ENCODE results near the gene ZNF436. TPM values are rescaled to one million over a fixed set of nuclear protein-coding genes. Genes with fewer than 3 reads are reported as not detected.
A peak's percentile ranks its signal among the peaks of the same experiment; 100 is the strongest.

Gene ZNF436
- total and polyA plus RNA-seq, 2 of the 8 experiments (the other 6 are each of a cell fraction or from before 2014, with no cell fraction given): 0.65 to 1.8 TPM

DNA sequence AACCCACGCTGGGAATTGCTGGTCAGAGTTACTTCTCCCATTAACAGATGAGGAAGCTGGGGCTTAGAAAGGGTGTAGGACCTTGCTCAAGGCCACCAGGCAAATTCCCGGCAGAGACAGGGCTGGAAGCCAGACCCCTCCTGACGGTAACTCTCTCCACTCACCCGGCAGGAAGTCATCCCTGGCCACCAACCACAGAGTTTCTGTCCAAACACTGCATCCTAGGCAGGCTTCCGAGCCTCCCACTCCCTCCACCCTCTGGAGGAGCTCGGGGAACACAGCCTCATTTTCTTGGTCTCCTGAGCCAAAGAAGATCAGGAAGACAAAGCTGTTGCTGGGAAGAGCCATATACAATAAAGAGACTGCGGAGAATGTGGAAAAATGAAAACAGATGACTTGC lies 25.0 kb upstream of the ZNF436 start:
- H3K23me2 ChIP-seq (ENCODE audit: low read depth, low read length): peaks cover 10% of the 10 kb centered on the region
- no peak overlapping the region for H2BK12ac ChIP-seq (ENCODE audit: low read depth, low read length)
- H3K79me2 ChIP-seq (ENCODE audit: control insufficient read depth in 1 of 2, insufficient read depth in 2 of 2, low read length in 2 of 2): no peaks in the 10 kb centered on the region
- H3K4me2 ChIP-seq (ENCODE audit: insufficient read depth in 1 of 2, low read depth in 2 of 2, low read length in 2 of 2): peak overlapping the region; percentile 22 to 24; a peak in 1 of 4 replicates
- no peak overlapping the region for H4K91ac ChIP-seq (replicated peaks; ENCODE audit: insufficient read length, low read length)
- H3K4me1 ChIP-seq (replicated peaks in 1 of 4; ENCODE audit: control insufficient read depth in 3 of 4, insufficient read depth in 4 of 4, low read length in 3 of 4): peaks cover 0 to 10% (median 4%) of the 10 kb centered on the region in 4 experiments; a peak in 6 of 7 replicates
- H3K27ac ChIP-seq (ENCODE audit: low read depth, low read length): no peak overlapping the region
- no peak overlapping the region for H3K9ac ChIP-seq (replicated peaks in 1 of 4; ENCODE audit: extremely low read depth in 1 of 4, low read depth in 3 of 4, low read length in 3 of 4)
- TF ChIP-seq POU5F1 (IDR thresholded peaks at IDR 0.05; ENCODE audit: low read depth, low read length) (no peak), SIX5 (IDR thresholded peaks at IDR 0.05; ENCODE audit: low read depth, low read length) (no peak), RAD21 (IDR thresholded peaks at IDR 0.05 in 1 of 2, conservative IDR thresholded peaks at IDR 0.05 in 1 of 2; ENCODE audit: low read depth in 2 of 2, low read length in 2 of 2) (0 out of 4 replicates have a peak, but pooled peaks of 1 of the 2 experiments have one; percentile 4), TAF7 (optimal IDR thresholded peaks at IDR 0.05; ENCODE audit: borderline replicate concordance, low read depth, low read length) (no peak), BRCA1 (IDR thresholded peaks at IDR 0.05; ENCODE audit: low read depth, low read length) (no peak)
- H2BK15ac ChIP-seq (ENCODE audit: low read length): no peak overlapping the region
- H4K8ac ChIP-seq (ENCODE audit: extremely low read depth, insufficient read depth, low read length): no peak overlapping the region
- peak overlapping the region in 1 of 4 experiments; percentile 2; a peak in 1 of 8 replicates for H3K4me3 ChIP-seq (ENCODE audit: extremely low read depth in 1 of 4, insufficient read depth in 2 of 4, low read depth in 3 of 4, low read length in 4 of 4)
- H3K56ac ChIP-seq (replicated peaks; ENCODE audit: insufficient read length, low read depth, low read length): no peak overlapping the region
- H2BK20ac ChIP-seq (ENCODE audit: low read length): no peak overlapping the region
- no peak overlapping the region for H2BK5ac ChIP-seq (ENCODE audit: low read depth, low read length)
- H3K9me3 ChIP-seq (ENCODE audit: insufficient read depth in 2 of 2, low read depth in 1 of 2, low read length in 1 of 2): peaks cover 4 to 8% of the 10 kb centered on the region in 2 experiments; a peak in 2 of 4 replicates
- 18% methylated on average over 7 of the region's 7 CpGs; no CpG with 5 or more reads in 1 of the 2 experiments for whole genome bisulfite sequencing, 2 experiments (ENCODE audit: extremely low coverage in 1 of 2, insufficient coverage in 1 of 2, insufficient read length in 1 of 2, insufficient replicate concordance in 2 of 2, low coverage in 1 of 2, low lambda C conversion rate in 2 of 2, missing lambda C conversion rate in 1 of 2)
- DNase-seq (ENCODE audit: low read depth in 1 of 2, low spot score in 2 of 2) (peak in 1 of 2 experiments; percentile 51), FAIRE-seq (no peak)
- no peak overlapping the region for H2AFZ ChIP-seq (ENCODE audit: low read length)
- peaks cover 4 to 10% of the 10 kb centered on the region in 2 experiments for H4K20me1 ChIP-seq (replicated peaks in 1 of 2; ENCODE audit: control insufficient read depth in 1 of 2, insufficient read depth in 2 of 2, low read length in 2 of 2)
- no peak overlapping the region for H3K4ac ChIP-seq (replicated peaks; ENCODE audit: insufficient read length, low read depth, low read length)
- H3K18ac ChIP-seq (ENCODE audit: extremely low read depth, low read length): no peak overlapping the region
- H3K36me3 ChIP-seq (ENCODE audit: control insufficient read depth in 2 of 4, insufficient read depth in 4 of 4, low read length in 3 of 4): no peaks in the 10 kb centered on the region
- no peak overlapping the region for H2AK5ac ChIP-seq (ENCODE audit: low read depth, low read length)
- H4K5ac ChIP-seq (ENCODE audit: insufficient read length, low read depth, low read length): no peak overlapping the region
- ChIA-PET CTCF (ENCODE audit: partially characterized antibody) (interaction anchor here (0.7 to 3.2 kb wide), 13 partner anchors 8 to 273 kb away, joined by 3 to 26 read pairs (median 3); partner anchors contain the start of genes TCEA3 and ZNF436), POLR2A (ENCODE audit: partially characterized antibody) (interaction anchor here (0.5 to 1.8 kb wide), 4 partner anchors 32 to 278 kb away, joined by 3 to 4 read pairs (median 3); partner anchors contain the start of gene HNRNPR)
- no peak overlapping the region for H3K14ac ChIP-seq (ENCODE audit: insufficient read length)
- peaks cover 30 to 84% (median 59%) of the 10 kb centered on the region in 4 experiments for H3K27me3 ChIP-seq (replicated peaks in 1 of 4; ENCODE audit: control insufficient read depth in 3 of 4, extremely low read depth in 1 of 4, insufficient read depth in 3 of 4, low read length in 3 of 4)
- H2BK120ac ChIP-seq (replicated peaks; ENCODE audit: low read depth, low read length): no peak overlapping the region
- H3K79me1 ChIP-seq (ENCODE audit: low read depth, low read length): 0 out of 2 replicates have a peak, but pooled peaks cover 3% of the 10 kb centered on the region
- H3K23ac ChIP-seq (ENCODE audit: insufficient read length): no peak overlapping the region
